Measurements from ENCODE around the gene SORCS1. TPM values are rescaled to one million over a fixed set of nuclear protein-coding genes. Genes with fewer than 3 reads are reported as not detected.
A peak's percentile ranks its signal among the peaks of the same experiment; 100 is the strongest.

SORCS1 gene
- total and polyA plus RNA-seq, 2 donors from 2014 or later, result 0.76 to 2.4 TPM

DNA sequence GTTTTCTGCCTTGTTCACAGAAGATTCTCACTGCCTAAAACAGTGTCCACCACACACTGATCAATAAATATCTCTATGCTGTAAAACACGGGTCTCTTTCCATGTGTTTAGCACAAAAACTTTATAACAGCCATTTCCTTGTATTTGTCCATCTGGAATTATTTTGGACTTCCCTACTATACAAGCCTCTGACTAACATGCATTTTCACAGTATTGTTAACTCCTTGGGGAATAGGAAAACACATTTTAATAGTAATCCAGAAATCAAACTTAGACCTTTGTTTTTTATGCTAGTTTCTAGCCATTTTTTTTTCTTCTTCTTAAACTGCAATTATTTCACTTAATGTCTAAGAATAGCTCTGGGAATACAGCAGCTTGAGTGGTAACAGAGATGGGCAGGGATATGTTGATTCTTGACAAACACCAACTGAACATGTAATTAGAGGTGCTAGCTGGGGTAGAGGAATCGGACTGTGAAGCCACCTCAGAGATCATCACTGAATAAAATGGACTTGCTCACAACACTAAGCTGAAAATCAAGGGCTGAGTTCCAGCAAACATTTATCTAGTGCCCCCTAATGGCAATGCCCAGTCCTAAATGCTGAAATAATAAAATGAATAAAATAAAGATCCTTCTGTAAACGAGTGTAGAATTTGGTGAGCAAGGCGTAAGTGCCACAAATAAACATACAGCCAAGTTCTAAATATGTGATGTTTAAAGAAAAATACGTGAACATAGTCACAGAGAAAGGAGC is 593.1 kb downstream of the SORCS1 start:
- H3K9ac ChIP-seq (ENCODE audit: low read length in 3 of 3), result no peak overlapping the region
- FAIRE-seq (peak; percentile 50), DNase-seq (peak in 2 of 5 donors; percentile 33 to 55)
- H3K27ac ChIP-seq (ENCODE audit: low read depth in 2 of 2, low read length in 2 of 2), result no peak overlapping the region
- no peaks in the 10 kb centered on the region for H3K27me3 ChIP-seq (ENCODE audit: control insufficient read depth, insufficient read depth, low read length)
- H3K4me3 ChIP-seq (ENCODE audit: low read length in 3 of 3), result no peak overlapping the region
- H3K9me3 ChIP-seq (ENCODE audit: control insufficient read depth in 2 of 3, insufficient read depth in 1 of 3, low read length in 3 of 3), result no peaks in the 10 kb centered on the region
- intact Hi-C loops (cut with DNase I), result no loop called here
- no peaks in the 10 kb centered on the region for H3K4me1 ChIP-seq (ENCODE audit: control insufficient read depth in 2 of 3, insufficient read depth in 2 of 3, low read depth in 1 of 3, low read length in 3 of 3)
- H3K36me3 ChIP-seq (ENCODE audit: control insufficient read depth in 2 of 3, insufficient read depth in 3 of 3, low read length in 3 of 3), result no peaks in the 10 kb centered on the region
- TF ChIP-seq CTCF (IDR thresholded peaks at IDR 0.05; ENCODE audit: borderline replicate concordance, extremely low read depth, insufficient read depth), result peak; percentile 39

DNA sequence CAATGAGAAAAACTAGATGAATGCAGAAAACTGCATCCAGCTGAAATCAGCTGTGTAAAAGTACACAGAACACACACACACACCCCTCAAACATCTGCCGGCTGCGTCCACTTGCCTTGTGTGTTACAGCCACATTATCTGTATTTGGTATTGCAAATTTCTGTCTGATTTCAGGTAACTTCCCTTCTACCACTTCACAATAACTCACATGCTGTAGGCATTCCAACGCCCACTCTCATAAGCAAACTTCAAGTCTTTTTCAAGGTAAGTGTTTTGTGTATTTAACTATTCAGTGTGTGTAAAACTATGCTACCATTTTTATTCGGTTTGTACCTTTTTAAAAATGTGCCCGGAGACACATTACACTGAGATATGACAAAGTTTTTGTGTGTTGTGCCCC is 594.2 kb downstream of the SORCS1 start:
- DNase-seq (no peak), FAIRE-seq (no peak)
- H3K4me3 ChIP-seq (ENCODE audit: low read length in 3 of 3), result no peak overlapping the region
- no peak overlapping the region for H3K9ac ChIP-seq (ENCODE audit: low read length in 3 of 3)
- no peak overlapping the region for H3K27ac ChIP-seq (ENCODE audit: low read depth in 2 of 2, low read length in 2 of 2)
- no peaks in the 10 kb centered on the region for H3K4me1 ChIP-seq (ENCODE audit: control insufficient read depth in 2 of 3, insufficient read depth in 2 of 3, low read depth in 1 of 3, low read length in 3 of 3)
- no peaks in the 10 kb centered on the region for H3K9me3 ChIP-seq (ENCODE audit: control insufficient read depth in 2 of 3, insufficient read depth in 1 of 3, low read length in 3 of 3)
- no peaks in the 10 kb centered on the region for H3K27me3 ChIP-seq (ENCODE audit: control insufficient read depth, insufficient read depth, low read length)
- intact Hi-C loops (cut with DNase I), result no loop called here
- H3K36me3 ChIP-seq (ENCODE audit: control insufficient read depth in 2 of 3, insufficient read depth in 3 of 3, low read length in 3 of 3), result no peaks in the 10 kb centered on the region
- no peak for TF ChIP-seq CTCF (IDR thresholded peaks at IDR 0.05; ENCODE audit: borderline replicate concordance, extremely low read depth, insufficient read depth)

DNA sequence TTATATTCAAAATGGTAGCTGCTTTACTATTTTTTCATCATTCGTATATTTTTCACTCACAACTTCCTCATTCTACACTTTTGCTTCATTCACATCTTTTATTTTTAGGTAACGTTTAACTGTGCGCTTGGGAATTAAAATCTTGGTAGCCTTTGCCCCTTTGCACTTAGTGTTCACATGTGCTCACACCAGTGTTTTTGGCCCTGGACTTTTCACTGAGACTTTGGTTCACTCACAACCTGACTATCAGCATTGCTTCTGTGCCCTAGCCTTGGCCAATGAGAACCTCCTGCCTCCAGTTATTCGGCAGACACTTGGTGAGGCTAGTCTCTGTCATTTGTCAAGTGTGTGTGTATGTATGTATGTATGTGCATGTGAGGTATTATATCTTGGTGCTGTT is 596.9 kb downstream of the SORCS1 start:
- Histone ChIP-seq H3K27me3 (ENCODE audit: control insufficient read depth, insufficient read depth, low read length) (no peaks in the 10 kb centered on the region), H3K4me1 (ENCODE audit: control insufficient read depth in 2 of 3, insufficient read depth in 2 of 3, low read depth in 1 of 3, low read length in 3 of 3) (no peaks in the 10 kb centered on the region), H3K4me3 (ENCODE audit: low read length in 3 of 3) (no peak overlapping the region), H3K9me3 (ENCODE audit: control insufficient read depth in 2 of 3, insufficient read depth in 1 of 3, low read length in 3 of 3) (no peaks in the 10 kb centered on the region), H3K9ac (ENCODE audit: low read length in 3 of 3) (no peak overlapping the region), H3K27ac (ENCODE audit: low read depth in 2 of 2, low read length in 2 of 2) (no peak overlapping the region), H3K36me3 (ENCODE audit: control insufficient read depth in 2 of 3, insufficient read depth in 3 of 3, low read length in 3 of 3) (no peaks in the 10 kb centered on the region)
- no peak for TF ChIP-seq CTCF (IDR thresholded peaks at IDR 0.05; ENCODE audit: borderline replicate concordance, extremely low read depth, insufficient read depth)
- intact Hi-C loops (cut with DNase I), result no loop called here
- no peak for DNase-seq
- FAIRE-seq, result no peak
